SJCRH30 (cell line): ENCODE data around the gene SYVN1. TPM values are rescaled to one million over a fixed set of nuclear protein-coding genes. Genes with fewer than 3 reads are reported as not detected.

Source experiments
- DNase-seq, 2 experiments: peaks; one replicate each; pipeline ENCODE4 v3.0.0-alpha.2; 2015 to 2020
- H3K27ac ChIP-seq: fragments of 250-450 bp; sonication (Bioruptor Pico); 2 replicates; pipeline ENCODE4 v1.5.1; 2020; ENCODE audit warnings: mild to moderate bottlenecking, moderate library complexity
- H3K27me3 ChIP-seq: fragments of 250-450 bp; sonication (Bioruptor Pico); 2 replicates; pipeline ENCODE4 v1.5.1; 2020; ENCODE audit warnings: mild to moderate bottlenecking, moderate library complexity
- H3K36me3 ChIP-seq: fragments of 250-450 bp; sonication (Bioruptor Pico); 2 replicates; pipeline ENCODE4 v1.5.1; 2020; ENCODE audit warnings: mild to moderate bottlenecking, moderate library complexity
- H3K4me1 ChIP-seq: fragments of 250-450 bp; sonication (Bioruptor Pico); 2 replicates; pipeline ENCODE4 v1.5.1; 2020; ENCODE audit warnings: mild to moderate bottlenecking, moderate library complexity
- H3K4me3 ChIP-seq: fragments of 250-450 bp; sonication (Bioruptor Pico); 2 replicates; pipeline ENCODE4 v1.5.1; 2020; ENCODE audit warnings: mild to moderate bottlenecking, moderate library complexity
- H3K9me3 ChIP-seq: fragments of 250-450 bp; sonication (Bioruptor Pico); replicated peaks from 2 replicates; pipeline ENCODE4 v1.5.1; 2020; ENCODE audit warnings: mild to moderate bottlenecking, moderate library complexity
- total RNA-seq: library from RNA; depleted of rRNA; stranded (reverse); fragments of >200 nt; shearing (Covaris generic); gene quantifications from 2 replicates; pipeline ENCODE4 v1.2.3, GENCODE V29; 2014; rRNA removed

Gene SYVN1
- total RNA-seq, 1 experiment from 2014 or later: 8.4 TPM

DNA sequence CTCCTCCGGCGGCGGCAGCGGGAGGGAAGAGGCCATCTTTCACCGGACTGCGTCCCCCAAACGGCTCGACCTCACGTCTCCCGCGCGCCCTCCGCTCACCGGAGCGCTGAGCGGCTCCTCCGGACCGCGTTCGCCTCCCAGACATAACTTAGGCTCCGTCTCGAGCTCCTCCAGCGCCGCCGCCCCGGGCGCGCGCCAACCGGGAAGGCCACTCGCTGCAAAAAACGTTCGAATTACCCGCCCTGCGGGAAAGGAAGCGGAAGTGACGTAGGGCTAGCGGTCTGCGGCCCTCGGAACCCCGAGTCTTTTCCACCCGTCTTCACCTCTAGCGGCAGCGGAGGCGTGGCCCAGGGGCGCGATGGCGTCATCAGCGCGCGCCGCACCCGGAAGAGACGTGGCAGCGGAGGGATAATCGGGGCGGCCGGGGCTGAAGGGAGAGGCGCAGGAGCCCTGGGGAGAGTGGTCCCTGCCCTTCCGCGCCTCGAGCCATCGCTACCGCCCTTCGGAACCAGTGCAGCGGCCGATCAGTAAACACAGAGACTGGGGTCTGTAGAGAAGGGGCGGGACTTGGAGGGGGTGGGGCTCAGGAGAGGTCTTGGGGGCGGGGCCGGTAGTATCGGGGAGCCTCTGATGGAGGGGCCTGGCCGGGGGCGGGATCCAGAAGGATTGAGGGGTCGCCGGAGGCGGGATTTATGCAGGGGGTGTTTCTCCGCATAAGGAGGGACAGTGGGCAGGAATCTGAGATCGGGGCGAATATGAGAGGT lies 50.3 kb downstream of the SYVN1 start, which contains the start of the genes CDCA5 and ZFPL1:
Gene CDCA5, minus strand, starts transcription at position 207 of the 764 bp plus-strand sequence. Its CDS starts 62 bp downstream, at position 145.
Gene ZFPL1, plus strand, starts transcription at position 389 of the 764 bp plus-strand sequence. CDS start 477 bp downstream, outside the sequence.
- peak; percentile 93 to 95 for DNase-seq
- Histone ChIP-seq H3K27ac (peak within 1 kb of the TSS; percentile 83), H3K9me3 (no peaks in the 10 kb centered on the region), H3K4me3 (peak within 1 kb of the TSS; percentile 84), H3K4me1 (peaks cover 5% of the 10 kb centered on the region), H3K36me3 (peaks cover 28% of the 10 kb centered on the region), H3K27me3 (no peaks in the 10 kb centered on the region)

DNA sequence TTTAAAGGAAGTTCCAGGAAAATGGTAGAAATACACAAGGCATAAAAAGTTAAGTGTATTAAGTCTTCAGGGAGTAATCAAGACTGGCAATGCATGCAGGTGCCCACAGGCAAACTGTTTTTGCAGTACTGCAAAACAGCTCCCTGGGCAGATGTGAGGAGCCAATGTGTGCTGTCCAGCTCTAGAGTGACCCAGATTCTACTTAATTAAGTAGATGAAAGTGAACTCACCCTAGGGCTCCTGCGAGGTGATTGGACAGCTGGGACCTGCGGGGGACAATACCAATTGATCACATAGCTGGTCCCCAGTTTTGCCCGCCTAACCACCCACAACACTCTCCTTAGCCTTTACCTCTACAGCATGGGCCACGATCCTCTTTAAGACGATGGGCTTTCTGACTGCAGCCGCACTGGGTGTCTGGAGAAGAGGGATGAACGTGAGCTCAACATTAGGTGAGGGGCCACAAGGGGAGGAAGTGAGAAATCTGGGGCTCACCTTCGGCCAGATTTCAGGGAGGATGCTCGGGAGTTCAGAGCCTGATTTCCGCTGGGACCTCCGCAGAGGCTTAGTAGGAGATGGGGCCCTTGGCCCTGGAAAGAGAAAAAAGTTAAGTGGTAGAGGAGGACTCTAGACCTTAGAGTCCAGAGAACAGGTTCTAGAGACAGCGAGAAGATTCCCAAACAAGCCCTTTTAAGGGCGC lies 51.0 kb downstream of the SYVN1 start:
- Histone ChIP-seq H3K27me3 (no peaks in the 10 kb centered on the region), H3K4me3 (peak overlapping the region; percentile 84), H3K36me3 (peaks cover 36% of the 10 kb centered on the region), H3K9me3 (no peaks in the 10 kb centered on the region), H3K4me1 (peaks cover 5% of the 10 kb centered on the region), H3K27ac (peak overlapping the region; percentile 83)
- no peak for DNase-seq

DNA sequence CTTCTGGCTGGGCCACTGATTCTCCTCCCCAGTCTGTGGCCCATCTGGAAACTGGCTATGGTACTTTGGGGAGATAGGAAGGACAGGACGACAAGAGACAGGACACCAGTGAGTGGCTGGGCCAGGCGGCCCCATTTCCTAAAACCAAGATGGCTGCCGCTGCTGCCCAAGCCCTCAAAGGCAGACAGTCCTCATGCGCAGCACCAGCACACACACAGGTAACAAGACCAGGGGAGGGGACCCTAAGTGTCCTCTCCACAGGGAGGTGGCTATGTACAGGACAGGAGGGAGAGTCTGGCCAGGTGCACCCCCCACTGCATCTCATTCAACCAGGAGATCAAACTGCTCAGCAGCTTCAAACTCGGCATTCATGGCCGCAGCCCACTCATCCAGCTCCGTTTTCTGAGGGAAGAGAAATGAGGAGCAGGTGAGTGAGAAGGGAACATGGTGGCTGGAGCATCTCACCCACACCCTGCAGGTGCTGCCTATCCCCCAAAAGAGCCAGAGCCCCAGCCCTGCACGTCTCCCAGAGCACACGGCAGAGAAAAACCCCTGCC lies 55.5 kb downstream of the SYVN1 start:
- Histone ChIP-seq H3K9me3 (no peaks in the 10 kb centered on the region), H3K36me3 (peaks cover 53% of the 10 kb centered on the region), H3K4me3 (no peak overlapping the region), H3K27ac (no peak overlapping the region), H3K27me3 (no peaks in the 10 kb centered on the region), H3K4me1 (peaks cover 5% of the 10 kb centered on the region)
- no peak for DNase-seq

DNA sequence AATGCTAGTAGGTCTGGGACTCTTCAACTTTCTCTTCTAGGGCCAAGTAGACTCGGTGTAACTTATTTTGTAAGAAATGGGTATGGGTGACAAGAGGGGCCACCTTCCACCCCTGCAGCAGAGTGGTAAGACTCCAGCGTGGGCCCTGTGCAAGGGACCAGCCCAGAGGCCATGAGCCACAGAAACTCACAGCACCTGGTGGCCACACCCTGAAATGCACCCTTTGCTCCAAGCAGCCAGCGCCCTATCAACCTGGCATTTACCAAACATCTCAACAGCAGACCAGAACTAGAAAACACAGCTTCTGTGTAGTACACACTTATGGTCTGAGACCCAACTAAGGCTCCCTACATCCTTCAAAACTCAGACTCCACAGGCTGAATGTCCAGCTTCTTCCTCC lies 56.2 kb downstream of the SYVN1 start:
- DNase-seq: peak; percentile 23 to 54
- H3K36me3 ChIP-seq: peaks cover 53% of the 10 kb centered on the region
- H3K27me3 ChIP-seq: no peaks in the 10 kb centered on the region
- no peaks in the 10 kb centered on the region for H3K9me3 ChIP-seq
- H3K27ac ChIP-seq: no peak overlapping the region
- peaks cover 5% of the 10 kb centered on the region for H3K4me1 ChIP-seq
- no peak overlapping the region for H3K4me3 ChIP-seq

GRCh38 chr11:65077451-65077850 lies 56.9 kb downstream of the SYVN1 start:
- no peak overlapping the region for H3K27ac ChIP-seq
- H3K36me3 ChIP-seq: peaks cover 48% of the 10 kb centered on the region
- DNase-seq: no peak
- no peak overlapping the region for H3K4me3 ChIP-seq
- H3K4me1 ChIP-seq: no peaks in the 10 kb centered on the region; the same call in 1 of the 2 replicates
- H3K9me3 ChIP-seq: no peaks in the 10 kb centered on the region
- no peaks in the 10 kb centered on the region for H3K27me3 ChIP-seq

Other genes with a start within 250 kb of the SYVN1 start
- gene ATG2A, start 217.3 kb downstream of the SYVN1 start, total RNA-seq: 6.2 and 7.4 TPM in 2 replicates
- gene PPP2R5B, start 209.8 kb downstream of the SYVN1 start, total RNA-seq: 4.7 and 6.4 TPM in 2 replicates
- not detected in 2 replicates for gene GPHA2, start 198.6 kb downstream of the SYVN1 start, total RNA-seq
- not detected in 2 replicates for gene MAJIN, start 162.4 kb downstream of the SYVN1 start, total RNA-seq
- 0.43 and 0.51 TPM in 2 replicates for gene BATF2, start 137.5 kb downstream of the SYVN1 start, total RNA-seq
- 80.9 and 94.8 TPM in 2 replicates for gene ARL2, start 120.4 kb downstream of the SYVN1 start, total RNA-seq
- 13.8 and 14.8 TPM in 2 replicates for gene SNX15, start 107.1 kb downstream of the SYVN1 start, total RNA-seq
- 15.0 TPM in 2 replicates for gene SAC3D1, start 93.3 kb downstream of the SYVN1 start, total RNA-seq
- not detected in 2 replicates for gene NAALADL1, start 76.0 kb downstream of the SYVN1 start, total RNA-seq
- gene CDCA5, start 50.5 kb downstream of the SYVN1 start, total RNA-seq: 80.6 and 87.3 TPM in 2 replicates
- gene ZFPL1, start 50.3 kb downstream of the SYVN1 start, total RNA-seq: 17.6 and 19.2 TPM in 2 replicates
- 59.6 and 86.6 TPM in 2 replicates for gene VPS51, start 38.3 kb downstream of the SYVN1 start, total RNA-seq
- 2.9 and 3.7 TPM in 2 replicates for gene TM7SF2, start 22.6 kb downstream of the SYVN1 start, total RNA-seq
- gene ZNHIT2, start 16.8 kb downstream of the SYVN1 start, total RNA-seq: 8.3 and 9.4 TPM in 2 replicates
- gene FAU, start 12.4 kb downstream of the SYVN1 start, total RNA-seq: 281 and 356 TPM in 2 replicates
- 51.5 and 58.9 TPM in 2 replicates for gene MRPL49, start 12.2 kb downstream of the SYVN1 start, total RNA-seq
- gene SPDYC, start 35.7 kb upstream of the SYVN1 start, total RNA-seq: 0.18 TPM in 1 of 2 replicates, not detected in the other
- gene CAPN1, start 47.4 kb upstream of the SYVN1 start, total RNA-seq: 41.1 and 49.4 TPM in 2 replicates
- 47.2 and 54.6 TPM in 2 replicates for gene POLA2, start 127.4 kb upstream of the SYVN1 start, total RNA-seq
- gene CDC42EP2, start 180.3 kb upstream of the SYVN1 start, total RNA-seq: 5.6 and 6.0 TPM in 2 replicates
- gene DPF2, start 199.3 kb upstream of the SYVN1 start, total RNA-seq: 33.0 and 38.0 TPM in 2 replicates
- 0.53 and 0.71 TPM in 2 replicates for gene TIGD3, start 220.2 kb upstream of the SYVN1 start, total RNA-seq
- gene SLC25A45, start 248.1 kb upstream of the SYVN1 start, total RNA-seq: 1.1 and 1.3 TPM in 2 replicates